ENCODE data around the gene FKBP3.
"Not testable (repeated sequence)": the region's sequence is repeated elsewhere in the genome, so short reads cannot be mapped to it uniquely, and the experiment has no call there.

FKBP3 gene

GRCh38 chr14:45134051-45134958, at the start of gene FKBP3:
FKBP3 (minus strand) TSS chr14:45134481; CDS start chr14:45134456, 25 bp downstream.
- DNase-seq = peak; percentile 97

DNA sequence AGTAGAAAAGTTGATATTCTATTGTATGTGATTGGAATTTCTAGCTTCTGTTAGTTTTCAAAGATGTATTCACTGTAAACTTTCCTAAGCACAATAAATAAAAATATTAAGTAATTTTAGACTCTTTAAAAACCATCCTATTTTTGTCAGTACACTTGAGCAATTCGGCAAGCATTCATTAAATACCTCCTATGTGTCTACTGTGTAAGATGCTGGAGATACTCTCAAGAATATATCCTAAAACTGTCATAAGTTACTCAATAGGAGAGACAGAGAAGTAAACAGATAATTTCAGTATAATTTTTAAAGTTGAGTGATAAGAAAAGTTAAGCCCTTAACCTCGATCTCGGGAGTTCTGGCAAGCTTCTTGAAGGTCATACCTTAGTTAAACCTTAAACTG, 47.5 kb upstream of the FKBP3 start:
- DNase-seq = no peak

DNA sequence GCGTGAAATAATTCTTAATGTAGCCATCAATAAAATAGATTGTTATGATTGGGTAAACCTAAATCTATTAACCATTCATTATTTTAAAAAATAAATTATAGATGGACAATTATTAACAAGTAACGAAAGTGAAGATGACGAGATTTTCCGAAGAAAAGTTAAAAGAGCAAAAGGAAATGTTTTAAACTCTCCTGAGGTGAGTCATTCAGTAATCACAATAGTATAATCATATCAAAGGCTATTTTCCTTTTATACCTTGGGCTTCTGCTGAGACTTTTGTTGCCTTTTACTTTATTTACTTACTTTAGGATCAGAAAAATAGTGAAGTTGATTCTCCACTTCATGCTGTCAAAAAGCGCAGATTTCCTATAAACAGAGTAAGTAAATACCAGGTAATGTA, 47.0 kb upstream of the FKBP3 start:
- no peak for DNase-seq

GRCh38 chr14:45177076-45177475, 42.8 kb upstream of the FKBP3 start:
- DNase-seq = no peak

GRCh38 chr14:45169906-45170305, 35.6 kb upstream of the FKBP3 start:
- DNase-seq = no peak

DNA sequence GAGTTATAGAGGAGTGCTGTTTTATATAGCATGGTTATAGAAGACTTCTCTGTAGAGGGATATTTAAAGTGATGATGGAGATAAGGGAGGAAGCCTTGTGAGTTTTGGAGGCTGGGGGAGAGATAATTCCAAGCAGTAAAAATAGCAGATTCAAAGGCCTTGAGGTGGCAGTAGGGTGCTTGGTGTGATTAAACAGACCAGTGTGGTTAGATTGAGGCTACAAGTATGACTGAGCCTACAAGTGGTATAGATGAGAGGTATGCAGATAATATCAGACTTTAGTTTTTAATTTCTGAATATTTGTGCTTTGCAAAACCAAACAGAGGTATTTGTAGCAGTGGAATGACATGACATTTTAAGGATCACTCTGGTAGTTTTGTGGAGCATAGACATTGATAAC, 21.8 kb upstream of the FKBP3 start:
- DNase-seq = no peak

- no peak for DNase-seq
These were observed 16.2 kb upstream of the FKBP3 start for GRCh38 chr14:45150386-45150890.

DNA sequence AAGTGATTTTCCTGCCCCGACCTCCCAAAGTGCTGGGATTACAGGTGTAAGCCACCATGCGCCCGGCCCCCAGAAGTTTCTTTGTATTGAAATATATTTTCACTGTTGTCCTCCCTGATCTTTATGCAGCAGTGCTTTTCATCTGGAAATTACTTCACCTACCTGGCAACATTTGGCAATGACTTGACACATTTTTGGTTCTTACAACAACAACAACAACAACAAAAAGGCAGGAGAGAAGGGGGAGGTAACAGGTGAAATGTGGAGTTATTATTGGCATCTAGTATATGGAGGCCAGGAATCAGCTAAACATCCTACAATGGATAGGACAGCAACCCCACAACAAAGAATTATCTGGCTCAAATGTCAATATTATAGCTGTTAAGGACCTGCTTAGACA, 15.3 kb upstream of the FKBP3 start:
- no peak for DNase-seq

DNA sequence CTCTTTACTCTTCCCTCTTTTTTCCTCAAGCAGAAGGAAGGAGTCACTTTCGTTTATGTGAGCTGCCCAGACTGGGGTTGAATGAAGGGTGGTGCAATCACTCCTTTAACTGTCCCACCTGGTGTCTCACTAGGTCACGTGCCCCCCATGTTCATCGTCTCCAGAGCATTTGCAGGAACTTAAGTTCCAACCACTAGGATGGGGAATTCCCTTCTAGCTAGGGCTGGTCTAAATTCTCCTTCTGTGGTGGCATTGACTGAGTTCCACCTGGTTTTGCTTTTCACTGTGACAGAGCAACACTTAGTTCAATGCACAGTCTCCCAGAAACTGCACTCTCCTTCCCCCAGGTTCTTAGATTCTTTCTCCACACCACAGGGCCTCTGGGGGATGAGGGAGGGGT, 10.9 kb upstream of the FKBP3 start:
- no peak for DNase-seq

DNA sequence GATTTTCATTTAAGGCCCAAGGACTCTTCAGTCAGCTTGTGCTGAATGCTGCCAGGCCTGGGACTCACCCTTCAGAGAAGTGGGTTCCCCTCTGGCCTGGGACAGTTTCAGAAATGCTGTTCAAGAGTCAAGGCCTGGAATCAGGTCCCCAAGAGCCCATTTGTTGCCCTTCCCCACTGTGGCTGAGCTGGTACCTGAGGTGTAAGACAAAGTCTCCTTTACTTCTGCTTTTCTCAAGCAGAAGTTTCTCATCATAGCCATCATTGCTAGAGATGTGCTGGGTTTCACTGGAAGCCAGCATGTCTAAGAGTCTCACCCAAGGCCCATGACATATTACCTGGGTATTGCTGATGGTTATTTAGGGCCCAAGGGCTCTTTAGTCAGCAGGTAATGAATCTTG, 10.4 kb upstream of the FKBP3 start:
- DNase-seq = no peak

GRCh38 chr14:45142083-45142482, 7.8 kb upstream of the FKBP3 start:
- not testable (repeated sequence) for DNase-seq

GRCh38 chr14:45140661-45141187, 6.4 kb upstream of the FKBP3 start:
- DNase-seq = no peak

GRCh38 chr14:45136399-45136798, 2.1 kb upstream of the FKBP3 start:
- no peak for DNase-seq

DNA sequence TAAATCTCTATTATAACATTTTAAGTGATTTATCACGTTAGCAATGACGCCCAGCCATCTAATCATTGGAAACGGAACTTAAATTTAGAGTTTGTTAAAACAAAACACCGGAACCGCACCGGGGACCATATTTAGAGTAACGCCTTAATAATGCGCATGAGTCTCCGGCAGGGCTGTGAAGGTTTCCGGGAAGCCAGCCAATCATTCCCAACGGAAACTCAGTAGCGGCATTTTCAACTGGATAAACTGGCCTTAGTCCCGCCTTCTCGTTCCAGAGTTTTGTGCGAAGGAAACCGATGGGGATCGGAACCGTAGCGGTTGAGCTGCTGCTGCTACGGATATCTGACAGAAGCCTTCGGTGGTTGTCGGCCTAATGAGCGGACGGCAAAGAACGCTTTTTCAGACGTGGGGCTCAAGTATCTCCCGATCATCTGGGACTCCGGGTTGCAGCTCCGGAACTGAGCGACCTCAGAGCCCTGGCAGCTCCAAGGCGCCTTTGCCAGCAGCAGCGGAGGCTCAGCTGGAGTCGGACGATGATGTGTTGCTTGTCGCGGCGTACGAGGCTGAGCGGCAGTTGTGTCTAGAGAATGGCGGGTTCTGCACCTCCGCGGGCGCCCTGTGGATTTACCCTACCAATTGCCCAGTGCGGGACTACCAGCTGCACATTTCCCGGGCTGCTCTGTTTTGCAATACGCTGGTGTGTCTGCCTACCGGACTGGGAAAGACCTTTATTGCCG, 1.5 kb upstream of the FKBP3 start, which contains the start of gene FANCM:
Gene FANCM, plus strand, starts transcription at position 272 of the 737 bp plus-strand sequence. Its CDS starts 102 bp downstream, at position 374.
- DNase-seq = peak; percentile 93

- DNase-seq = no peak
These were observed 875 bp upstream of the FKBP3 start for GRCh38 chr14:45135156-45135555.

DNA sequence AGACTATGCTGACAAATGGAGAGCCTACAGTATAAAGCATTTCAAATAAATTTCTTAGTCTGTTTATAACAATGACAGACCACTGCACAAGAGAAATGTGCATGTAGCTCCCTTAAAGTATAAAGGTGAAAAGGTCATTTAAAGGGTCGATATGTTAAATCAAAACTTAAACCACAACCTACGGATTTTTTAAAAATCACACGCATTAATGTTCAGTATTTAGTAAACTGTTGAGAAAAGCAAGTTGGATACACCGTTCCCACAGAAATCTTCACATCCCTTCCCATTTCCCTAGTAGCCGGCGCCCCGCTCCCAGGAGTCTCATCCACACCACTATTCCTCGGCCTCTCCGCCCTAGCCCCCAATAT, 614 bp downstream of the FKBP3 start:
- no peak for DNase-seq

DNA sequence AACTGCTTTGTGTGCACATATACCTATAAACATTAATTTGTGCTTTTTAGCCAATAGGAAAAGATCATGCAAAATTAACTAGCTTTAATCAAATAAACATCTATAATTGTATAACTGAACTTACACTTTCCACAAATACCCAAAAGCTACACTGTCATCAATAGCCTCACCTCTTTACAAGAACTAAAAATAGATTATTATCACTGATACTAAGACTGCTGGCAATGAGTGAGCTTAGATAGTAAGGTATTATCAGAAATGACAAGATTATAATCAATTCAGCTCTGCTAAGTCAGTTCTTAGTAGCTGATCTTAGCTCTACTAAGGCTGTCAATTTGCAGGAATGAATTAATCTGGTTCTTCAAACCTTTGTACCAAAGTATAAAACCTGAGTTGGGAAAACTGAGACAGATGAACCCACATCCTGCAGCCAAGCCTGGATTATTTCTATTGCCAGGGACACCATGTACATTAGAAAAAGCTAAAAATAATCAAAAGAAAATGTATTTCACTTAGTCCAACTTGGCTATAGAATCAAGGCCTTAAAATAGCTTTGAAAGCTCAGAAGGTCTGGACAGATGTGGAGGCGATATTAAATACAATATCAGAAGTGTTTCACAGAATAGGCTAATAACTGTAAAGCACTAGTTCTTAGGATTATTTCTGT, 5.2 kb downstream of the FKBP3 start:
- no peak for DNase-seq

- DNase-seq = no peak
These were observed 8.5 kb downstream of the FKBP3 start for GRCh38 chr14:45125754-45126153.

GRCh38 chr14:45123271-45123670, 11.0 kb downstream of the FKBP3 start:
- no peak for DNase-seq

DNA sequence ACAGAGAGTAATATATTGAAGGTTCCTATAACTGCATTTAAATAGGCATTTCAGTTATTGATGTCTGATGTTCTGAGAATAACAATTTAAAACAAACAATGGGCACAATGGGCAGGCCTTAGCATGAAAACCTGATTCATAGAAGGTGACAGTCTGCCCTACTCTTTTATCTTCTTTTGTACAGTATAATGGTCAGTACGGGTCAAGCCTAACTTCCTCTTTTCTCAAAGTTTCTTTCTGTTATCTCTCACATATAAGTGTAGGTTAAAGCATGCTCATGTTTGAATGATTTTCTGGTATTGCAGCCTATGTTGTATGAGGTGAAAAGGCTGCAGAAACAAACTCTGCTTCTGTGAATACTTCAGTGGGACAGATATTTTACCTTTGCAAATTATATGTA, 14.2 kb downstream of the FKBP3 start:
- no peak for DNase-seq

- DNase-seq = no peak
These were observed 15.7 kb downstream of the FKBP3 start for GRCh38 chr14:45118594-45118993.

GRCh38 chr14:45114327-45114726, 20.0 kb downstream of the FKBP3 start:
- DNase-seq = no peak

All from RPMI8226 (cell line).